Rectal smooth muscle tissue (tissue), 1 donor: Measurements from ENCODE around the gene TLDC2.
A peak's percentile ranks its signal among the peaks of the same experiment; 100 is the strongest.
"Not testable (repeated sequence)": the region's sequence is repeated elsewhere in the genome, so short reads cannot be mapped to it uniquely, and the experiment has no call there.

ENCODE experiments used
- H3K27ac ChIP-seq: one replicate; pipeline ENCODE4 v1.7.0; 2013; ENCODE audit warnings: low read depth, low read length, inconsistent platforms
- H3K27me3 ChIP-seq: one replicate; pipeline ENCODE4 v1.7.0; 2013; ENCODE audit warnings: low read length; ENCODE audit not compliant: control insufficient read depth, insufficient read depth
- H3K36me3 ChIP-seq: one replicate; pipeline ENCODE4 v1.7.0; 2013; ENCODE audit warnings: low read length; ENCODE audit not compliant: control insufficient read depth, insufficient read depth
- H3K4me1 ChIP-seq: one replicate; pipeline ENCODE4 v1.7.0; 2013; ENCODE audit warnings: low read length; ENCODE audit not compliant: control insufficient read depth, insufficient read depth
- H3K4me3 ChIP-seq: one replicate; pipeline ENCODE4 v1.7.0; 2013; ENCODE audit warnings: low read length
- H3K9ac ChIP-seq: one replicate; pipeline ENCODE4 v1.7.0; 2013; ENCODE audit warnings: low read length

Gene TLDC2

GRCh38 chr20:36881888-36882287 is 6.0 kb downstream of the TLDC2 start:
- no peak overlapping the region for H3K9ac ChIP-seq
- peaks cover 2% of the 10 kb centered on the region for H3K4me1 ChIP-seq
- no peak overlapping the region for H3K27ac ChIP-seq

GRCh38 chr20:36883977-36884535 is 8.1 kb downstream of the TLDC2 start:
- Histone ChIP-seq H3K27me3 (no peaks in the 10 kb centered on the region), H3K9ac (no peak overlapping the region), H3K4me1 (peaks cover 4% of the 10 kb centered on the region), H3K4me3 (no peak overlapping the region), H3K36me3 (no peaks in the 10 kb centered on the region), H3K27ac (no peak overlapping the region)

More at GRCh38 chr20:36881888-36882287, 6.0 kb downstream of the TLDC2 start:
- Histone ChIP-seq H3K27me3 (no peaks in the 10 kb centered on the region), H3K4me3 (no peak overlapping the region), H3K36me3 (no peaks in the 10 kb centered on the region)

- no peak overlapping the region for H3K4me3 ChIP-seq
- no peak overlapping the region for H3K27ac ChIP-seq
- H3K4me1 ChIP-seq = peaks cover 4% of the 10 kb centered on the region
- H3K36me3 ChIP-seq = peaks cover 4% of the 10 kb centered on the region
- H3K9ac ChIP-seq = no peak overlapping the region
- H3K27me3 ChIP-seq = no peaks in the 10 kb centered on the region
Measured at GRCh38 chr20:36885356-36885755, 9.4 kb downstream of the TLDC2 start.

GRCh38 chr20:36886859-36887751 is 11.2 kb downstream of the TLDC2 start:
- H3K4me1 ChIP-seq = peaks cover 4% of the 10 kb centered on the region
- peaks cover 7% of the 10 kb centered on the region for H3K36me3 ChIP-seq
- no peak overlapping the region for H3K9ac ChIP-seq
- peak overlapping the region; percentile 41 for H3K4me3 ChIP-seq
- no peaks in the 10 kb centered on the region for H3K27me3 ChIP-seq
- no peak overlapping the region for H3K27ac ChIP-seq

GRCh38 chr20:36887752-36888090 is 11.8 kb downstream of the TLDC2 start:
- Histone ChIP-seq H3K4me1 (peaks cover 4% of the 10 kb centered on the region), H3K27me3 (no peaks in the 10 kb centered on the region), H3K27ac (no peak overlapping the region), H3K4me3 (no peak overlapping the region), H3K9ac (no peak overlapping the region), H3K36me3 (peaks cover 8% of the 10 kb centered on the region)

- Histone ChIP-seq H3K4me3 (no peak overlapping the region), H3K36me3 (peaks cover 17% of the 10 kb centered on the region), H3K4me1 (peaks cover 4% of the 10 kb centered on the region), H3K27ac (no peak overlapping the region), H3K9ac (no peak overlapping the region), H3K27me3 (no peaks in the 10 kb centered on the region)
Measured at GRCh38 chr20:36888880-36889516, 13.1 kb downstream of the TLDC2 start.

- no peak overlapping the region for H3K27ac ChIP-seq
- H3K4me3 ChIP-seq = no peak overlapping the region
- H3K4me1 ChIP-seq = peaks cover 4% of the 10 kb centered on the region
- H3K27me3 ChIP-seq = no peaks in the 10 kb centered on the region
- H3K36me3 ChIP-seq = peaks cover 26% of the 10 kb centered on the region
- H3K9ac ChIP-seq = no peak overlapping the region
Measured at GRCh38 chr20:36890586-36890985, 14.6 kb downstream of the TLDC2 start.

GRCh38 chr20:36891211-36891610 is 15.3 kb downstream of the TLDC2 start:
- H3K9ac ChIP-seq = no peak overlapping the region

GRCh38 chr20:36893801-36894200 is 17.9 kb downstream of the TLDC2 start:
- Histone ChIP-seq H3K4me3 (no peak overlapping the region), H3K27me3 (no peaks in the 10 kb centered on the region), H3K27ac (no peak overlapping the region), H3K4me1 (no peaks in the 10 kb centered on the region), H3K36me3 (peaks cover 40% of the 10 kb centered on the region), H3K9ac (no peak overlapping the region)

More at GRCh38 chr20:36891211-36891610, 15.3 kb downstream of the TLDC2 start:
- Histone ChIP-seq H3K27me3 (no peaks in the 10 kb centered on the region), H3K36me3 (peaks cover 27% of the 10 kb centered on the region), H3K27ac (no peak overlapping the region), H3K4me1 (peaks cover 4% of the 10 kb centered on the region), H3K4me3 (no peak overlapping the region)

- H3K36me3 ChIP-seq = peaks cover 40% of the 10 kb centered on the region
- no peak overlapping the region for H3K9ac ChIP-seq
- H3K4me1 ChIP-seq = no peaks in the 10 kb centered on the region
- no peak overlapping the region for H3K27ac ChIP-seq
- H3K4me3 ChIP-seq = no peak overlapping the region
- H3K27me3 ChIP-seq = no peaks in the 10 kb centered on the region
Measured at GRCh38 chr20:36895036-36895435, 19.1 kb downstream of the TLDC2 start.

- Histone ChIP-seq H3K4me1 (no peaks in the 10 kb centered on the region), H3K9ac (no peak overlapping the region), H3K27me3 (no peaks in the 10 kb centered on the region), H3K27ac (no peak overlapping the region), H3K4me3 (no peak overlapping the region), H3K36me3 (peaks cover 8% of the 10 kb centered on the region)
Measured at GRCh38 chr20:36904690-36905089, 28.8 kb downstream of the TLDC2 start.

- not testable (repeated sequence) for H3K4me3 ChIP-seq, H3K36me3 ChIP-seq, H3K4me1 ChIP-seq, H3K27me3 ChIP-seq, H3K9ac ChIP-seq, H3K27ac ChIP-seq
Measured at GRCh38 chr20:36905566-36905965, 29.6 kb downstream of the TLDC2 start.
